ENCODE results near the gene PWP1.
"Not testable (repeated sequence)": the region's sequence is repeated elsewhere in the genome, so short reads cannot be mapped to it uniquely, and the experiment has no call there.

The PWP1 gene

DNA sequence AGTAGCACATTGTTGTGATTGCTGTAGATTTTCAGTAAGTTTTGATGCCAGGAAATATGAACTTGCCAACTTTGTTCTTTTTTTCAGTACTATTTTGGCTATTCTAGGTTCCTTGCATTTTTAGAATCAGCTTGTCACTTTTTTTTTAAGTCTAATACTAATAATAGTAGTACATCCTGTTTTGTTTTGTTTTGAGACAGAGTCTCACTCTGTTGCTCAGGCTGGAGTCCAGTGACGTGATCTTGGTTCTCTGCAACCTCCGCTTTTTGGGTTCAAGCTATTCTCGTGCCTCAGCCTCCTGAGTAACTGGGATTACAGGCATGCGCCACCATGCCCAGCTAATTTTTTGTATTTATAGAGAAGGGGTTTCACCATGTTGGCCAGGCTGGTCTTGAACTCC is 16.5 kb downstream of the PWP1 start:
- Histone ChIP-seq H3K9me3 (no peaks in the 10 kb centered on the region), H3K27ac (no peak overlapping the region), H3K4me1 (ENCODE audit: control insufficient read depth in 1 of 2, insufficient read depth in 1 of 2, low read depth in 1 of 2, low read length in 1 of 2) (no peaks in the 10 kb centered on the region), H3K36me3 (peaks cover 72% of the 10 kb centered on the region), H3K27me3 (no peaks in the 10 kb centered on the region), H3K4me3 (ENCODE audit: low read depth in 1 of 2, low read length in 1 of 2) (no peak overlapping the region)
- TF ChIP-seq, protein P1, sequence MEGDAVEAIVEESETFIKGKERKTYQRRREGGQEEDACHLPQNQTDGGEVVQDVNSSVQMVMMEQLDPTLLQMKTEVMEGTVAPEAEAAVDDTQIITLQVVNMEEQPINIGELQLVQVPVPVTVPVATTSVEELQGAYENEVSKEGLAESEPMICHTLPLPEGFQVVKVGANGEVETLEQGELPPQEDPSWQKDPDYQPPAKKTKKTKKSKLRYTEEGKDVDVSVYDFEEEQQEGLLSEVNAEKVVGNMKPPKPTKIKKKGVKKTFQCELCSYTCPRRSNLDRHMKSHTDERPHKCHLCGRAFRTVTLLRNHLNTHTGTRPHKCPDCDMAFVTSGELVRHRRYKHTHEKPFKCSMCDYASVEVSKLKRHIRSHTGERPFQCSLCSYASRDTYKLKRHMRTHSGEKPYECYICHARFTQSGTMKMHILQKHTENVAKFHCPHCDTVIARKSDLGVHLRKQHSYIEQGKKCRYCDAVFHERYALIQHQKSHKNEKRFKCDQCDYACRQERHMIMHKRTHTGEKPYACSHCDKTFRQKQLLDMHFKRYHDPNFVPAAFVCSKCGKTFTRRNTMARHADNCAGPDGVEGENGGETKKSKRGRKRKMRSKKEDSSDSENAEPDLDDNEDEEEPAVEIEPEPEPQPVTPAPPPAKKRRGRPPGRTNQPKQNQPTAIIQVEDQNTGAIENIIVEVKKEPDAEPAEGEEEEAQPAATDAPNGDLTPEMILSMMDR (IDR thresholded peaks at IDR 0.05), result no peak

DNA sequence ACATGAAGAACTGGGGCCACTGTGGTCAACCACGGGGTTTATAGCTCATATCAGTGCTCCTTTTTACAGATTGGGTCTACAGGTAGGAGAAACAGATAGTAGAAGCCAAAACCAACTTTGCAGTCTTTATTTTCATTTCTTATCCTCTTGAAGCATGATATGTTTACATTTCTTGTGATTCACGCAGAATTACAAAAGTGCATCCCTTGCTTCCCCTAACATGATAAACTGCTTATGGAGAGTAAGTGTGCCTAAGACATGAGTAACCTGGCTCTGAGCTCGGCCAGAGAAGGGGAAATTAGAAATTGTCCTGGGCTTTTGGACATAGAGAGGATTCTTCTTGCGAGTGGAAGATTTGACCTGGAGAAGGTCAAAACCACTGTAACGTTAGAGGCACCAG is 18.4 kb downstream of the PWP1 start:
- H3K4me1 ChIP-seq (ENCODE audit: control insufficient read depth in 1 of 2, insufficient read depth in 1 of 2, low read depth in 1 of 2, low read length in 1 of 2), result no peaks in the 10 kb centered on the region
- peaks cover 61% of the 10 kb centered on the region for H3K36me3 ChIP-seq
- no peaks in the 10 kb centered on the region for H3K27me3 ChIP-seq
- no peaks in the 10 kb centered on the region for H3K9me3 ChIP-seq
- no peak overlapping the region for H3K4me3 ChIP-seq (ENCODE audit: low read depth in 1 of 2, low read length in 1 of 2)
- H3K27ac ChIP-seq, result no peak overlapping the region
- TF ChIP-seq, protein P1 (IDR thresholded peaks at IDR 0.05), result no peak

DNA sequence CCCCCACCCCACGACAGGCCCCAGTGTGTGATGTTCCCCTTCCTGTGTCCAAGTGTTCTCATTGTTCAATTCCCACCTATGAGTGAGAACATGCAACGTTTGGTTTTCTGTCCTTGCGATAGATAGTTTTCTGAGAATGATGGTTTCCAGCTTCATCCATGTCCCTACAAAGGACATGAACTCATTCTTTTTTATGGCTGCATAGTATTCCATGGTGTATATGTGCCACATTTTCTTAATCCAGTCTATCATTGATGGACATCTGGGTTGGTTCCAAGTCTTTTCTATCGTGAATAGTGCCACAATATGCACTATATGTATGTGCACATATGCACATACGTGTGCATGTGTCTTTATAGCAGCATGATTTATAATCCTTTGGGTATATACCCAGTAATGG is 19.9 kb downstream of the PWP1 start:
- H3K27me3 ChIP-seq; H3K27ac ChIP-seq; H3K4me1 ChIP-seq (ENCODE audit: control insufficient read depth in 1 of 2, insufficient read depth in 1 of 2, low read depth in 1 of 2, low read length in 1 of 2); H3K4me3 ChIP-seq (ENCODE audit: low read depth in 1 of 2, low read length in 1 of 2); H3K9me3 ChIP-seq: not testable (repeated sequence)
- peaks cover 58% of the 10 kb centered on the region for H3K36me3 ChIP-seq

DNA sequence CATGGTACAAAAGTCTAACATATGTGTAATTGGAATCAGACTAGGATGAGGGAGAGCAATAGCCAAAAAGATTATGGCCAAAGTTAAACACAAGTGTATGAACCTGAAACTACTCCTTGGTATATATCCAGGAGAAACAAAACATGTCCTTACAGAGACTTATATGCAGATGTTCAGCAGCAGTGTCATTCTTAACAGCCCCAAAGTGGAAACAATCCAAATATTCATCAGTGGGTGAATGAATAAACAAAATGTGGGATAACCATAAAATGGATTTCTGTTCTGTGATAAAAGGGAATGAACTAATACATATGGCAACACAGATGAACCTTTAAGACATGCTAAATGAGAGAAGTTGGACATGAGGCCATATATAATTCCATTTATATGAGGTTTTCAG is 30.2 kb downstream of the PWP1 start:
- Histone ChIP-seq H3K9me3 (no peaks in the 10 kb centered on the region), H3K36me3 (peaks cover 50% of the 10 kb centered on the region), H3K4me3 (ENCODE audit: low read depth in 1 of 2, low read length in 1 of 2) (no peak overlapping the region), H3K4me1 (ENCODE audit: control insufficient read depth in 1 of 2, insufficient read depth in 1 of 2, low read depth in 1 of 2, low read length in 1 of 2) (no peaks in the 10 kb centered on the region), H3K27ac (no peak overlapping the region), H3K27me3 (no peaks in the 10 kb centered on the region)
- TF ChIP-seq, protein P1 (IDR thresholded peaks at IDR 0.05), result no peak

DNA sequence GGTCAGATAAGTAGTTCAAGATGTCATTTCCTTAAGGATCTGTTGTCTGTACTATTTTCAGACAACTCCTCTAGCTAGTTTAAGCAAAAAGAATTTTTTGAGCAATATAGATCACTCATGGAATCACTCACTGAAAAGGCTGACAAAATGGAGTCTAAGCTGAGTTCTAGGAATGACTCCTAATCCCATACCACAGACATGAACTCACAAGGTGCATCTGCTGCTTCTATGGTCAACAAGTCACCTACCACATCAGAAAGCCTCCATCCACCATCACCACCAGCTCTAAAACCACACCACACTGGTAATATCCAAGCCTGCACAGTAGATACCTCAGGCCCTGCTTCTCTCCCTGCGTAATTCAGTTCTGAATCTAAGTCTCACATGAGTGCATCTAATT is 33.0 kb downstream of the PWP1 start:
- TF ChIP-seq, protein P1 (IDR thresholded peaks at IDR 0.05), result no peak
- no peaks in the 10 kb centered on the region for H3K9me3 ChIP-seq
- H3K36me3 ChIP-seq, result peaks cover 22% of the 10 kb centered on the region
- no peaks in the 10 kb centered on the region for H3K27me3 ChIP-seq
- no peak overlapping the region for H3K27ac ChIP-seq
- no peaks in the 10 kb centered on the region for H3K4me1 ChIP-seq (ENCODE audit: control insufficient read depth in 1 of 2, insufficient read depth in 1 of 2, low read depth in 1 of 2, low read length in 1 of 2)
- no peak overlapping the region for H3K4me3 ChIP-seq (ENCODE audit: low read depth in 1 of 2, low read length in 1 of 2)

DNA sequence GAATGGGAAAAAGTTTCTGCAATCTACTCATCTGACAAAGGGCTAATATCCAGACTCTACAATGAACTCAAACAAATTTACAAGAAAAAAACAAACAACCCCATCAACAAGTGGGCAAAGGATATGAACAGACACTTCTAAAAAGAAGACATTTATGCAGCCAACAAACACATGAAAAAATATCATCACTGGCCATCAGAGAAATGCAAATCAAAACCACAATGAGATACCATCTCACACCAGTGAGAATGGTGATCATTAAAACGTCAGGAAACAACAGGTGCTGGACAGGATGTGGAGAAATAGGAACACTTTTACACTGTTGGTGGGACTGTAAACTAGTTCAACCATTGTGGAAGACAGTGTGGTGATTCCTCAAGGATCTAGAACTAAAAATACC is 41.7 kb downstream of the PWP1 start:
- not testable (repeated sequence) for H3K4me1 ChIP-seq (ENCODE audit: control insufficient read depth in 1 of 2, insufficient read depth in 1 of 2, low read depth in 1 of 2, low read length in 1 of 2); H3K9me3 ChIP-seq; H3K27ac ChIP-seq; H3K27me3 ChIP-seq; H3K4me3 ChIP-seq (ENCODE audit: low read depth in 1 of 2, low read length in 1 of 2); H3K36me3 ChIP-seq

DNA sequence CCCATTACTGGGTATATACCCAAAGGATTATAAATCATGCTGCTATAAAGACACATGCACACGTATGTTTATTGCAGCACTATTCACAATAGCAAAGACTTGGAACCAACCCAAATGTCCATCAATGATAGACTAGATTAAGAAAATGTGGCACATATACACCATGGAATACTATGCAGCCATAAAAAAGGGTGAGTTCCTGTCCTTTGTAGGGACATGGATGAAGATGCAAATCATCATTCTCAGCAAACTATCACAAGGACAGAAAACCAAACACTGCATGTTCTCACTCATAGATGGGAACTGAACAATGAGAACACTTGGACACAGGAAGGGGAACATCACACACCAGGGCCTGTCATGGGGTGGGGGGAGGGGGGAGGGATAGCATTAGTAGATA is 42.1 kb downstream of the PWP1 start:
- not testable (repeated sequence) for H3K36me3 ChIP-seq; H3K4me1 ChIP-seq (ENCODE audit: control insufficient read depth in 1 of 2, insufficient read depth in 1 of 2, low read depth in 1 of 2, low read length in 1 of 2); H3K4me3 ChIP-seq (ENCODE audit: low read depth in 1 of 2, low read length in 1 of 2); H3K9me3 ChIP-seq; H3K27ac ChIP-seq; H3K27me3 ChIP-seq
